ENCODE measurements around the gene GDI2.

GRCh38 chr10:5757766-5758517, 55.3 kb downstream of the GDI2 start:
- TF ChIP-seq CTCF (conservative IDR thresholded peaks at IDR 0.05 in 1 of 2, IDR thresholded peaks at IDR 0.05 in 1 of 2; ENCODE audit: extremely low read depth in 1 of 2, insufficient read depth in 1 of 2, low read depth in 1 of 2, low read length in 2 of 2) (no peak), EZH2 (IDR thresholded peaks at IDR 0.05; ENCODE audit: borderline replicate concordance, low read length) (no peak)

Measured in mammary epithelial cell (primary cell).